GM13976 (cell line): Measurements from ENCODE around the gene PDXK.

ENCODE experiments used
- DNase-seq: peaks from one replicate; pipeline ENCODE4 v3.0.0; 2012; ENCODE audit warnings: low spot score
- CTCF ChIP-seq: IDR thresholded peaks from 2 replicates; pipeline ENCODE4 v1.5.1; 2012; ENCODE audit warnings: borderline replicate concordance, mild to moderate bottlenecking; ENCODE audit not compliant: insufficient read depth; ENCODE audit errors: extremely low read depth, missing control alignments, control extremely low read depth
- in situ Hi-C: fragments of 300-500 bp; cut with MboI; formaldehyde crosslinking; loops from one replicate; pipeline ENCODE4 v1.12.0; 2022; ENCODE audit warnings: low sequenced_read_pairs, mixed read lengths, inconsistent platforms; ENCODE audit not compliant: unreplicated experiment

PDXK gene

GRCh38 chr21:43717967-43718871 lies 710 bp upstream of the PDXK start:
- in situ Hi-C loops = loop anchor here (10.0 kb wide), 1 partner anchor 53 kb away; no protein-coding TSS in a partner anchor
- no peak for TF ChIP-seq CTCF
- DNase-seq = no peak

GRCh38 chr21:43719748-43720538 lies 1.0 kb downstream of the PDXK start:
- TF ChIP-seq CTCF = no peak
- DNase-seq = no peak
- in situ Hi-C loops = loop anchor here (10.0 kb wide), 1 partner anchor 55 kb away; no protein-coding TSS in a partner anchor

- in situ Hi-C loops = no loop called here
- no peak for TF ChIP-seq CTCF
- DNase-seq = no peak
These were observed 1.7 kb downstream of the PDXK start for GRCh38 chr21:43720539-43721166.

- in situ Hi-C loops = no loop called here
- no peak for TF ChIP-seq CTCF
- no peak for DNase-seq
These were observed 2.3 kb downstream of the PDXK start for GRCh38 chr21:43721206-43721605.

- in situ Hi-C loops = no loop called here
- no peak for TF ChIP-seq CTCF
- no peak for DNase-seq
These were observed 3.0 kb downstream of the PDXK start for GRCh38 chr21:43721939-43722338.

GRCh38 chr21:43723648-43724047 lies 4.7 kb downstream of the PDXK start:
- TF ChIP-seq CTCF = no peak
- in situ Hi-C loops = no loop called here
- no peak for DNase-seq
